Endometrial microvascular endothelial cells (primary cell): ENCODE data around the gene DOCK1. TPM values are rescaled to one million over a fixed set of nuclear protein-coding genes. Genes with fewer than 3 reads are reported as not detected.

Source experiments
- in situ Hi-C: cut with HindIII; loops from 2 replicates; pipeline ENCODE4 v1.10.0; 2017; ENCODE audit warnings: low sequenced_read_pairs, low pct_unique_long_range_greater_than_20kb; ENCODE audit errors: inconsistent ontology term
- total RNA-seq: library from RNA; depleted of rRNA; stranded (reverse); fragments of >200 nt; gene quantifications from one replicate; pipeline ENCODE4 v1.2.3, GENCODE V29; 2015; ENCODE audit errors: inconsistent ontology term

The DOCK1 gene
- total RNA-seq, 1 donor from 2014 or later, result 38.1 TPM

GRCh38 chr10:127044186-127044585 lies 139.0 kb downstream of the DOCK1 start:
- in situ Hi-C loops, result no loop called here

GRCh38 chr10:127046975-127047877 lies 142.0 kb downstream of the DOCK1 start:
- in situ Hi-C loops, result no loop called here

- in situ Hi-C loops, result no loop called here
Measured at GRCh38 chr10:127047878-127048238, 142.6 kb downstream of the DOCK1 start.

DNA sequence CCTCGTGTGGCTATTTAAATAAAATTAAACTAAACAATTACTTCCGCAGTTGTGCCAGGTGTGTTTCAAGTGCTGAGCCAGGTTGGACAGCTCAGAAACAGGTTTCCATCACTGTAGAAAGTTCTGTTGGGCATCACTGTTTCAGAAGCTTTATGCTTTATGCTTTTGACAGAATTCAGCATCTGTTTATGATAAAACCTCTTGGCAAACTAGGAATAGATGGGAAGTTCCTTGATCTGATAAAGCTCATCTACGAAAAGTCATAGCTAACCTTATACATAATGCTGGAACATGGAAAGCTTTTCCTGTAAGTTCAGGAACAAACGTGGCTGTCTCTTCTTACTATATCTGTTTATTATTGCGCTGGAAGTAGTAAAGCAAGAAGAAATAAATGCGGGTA lies 143.4 kb downstream of the DOCK1 start:
- in situ Hi-C loops, result no loop called here

GRCh38 chr10:127052001-127052400 lies 146.8 kb downstream of the DOCK1 start:
- in situ Hi-C loops, result no loop called here

DNA sequence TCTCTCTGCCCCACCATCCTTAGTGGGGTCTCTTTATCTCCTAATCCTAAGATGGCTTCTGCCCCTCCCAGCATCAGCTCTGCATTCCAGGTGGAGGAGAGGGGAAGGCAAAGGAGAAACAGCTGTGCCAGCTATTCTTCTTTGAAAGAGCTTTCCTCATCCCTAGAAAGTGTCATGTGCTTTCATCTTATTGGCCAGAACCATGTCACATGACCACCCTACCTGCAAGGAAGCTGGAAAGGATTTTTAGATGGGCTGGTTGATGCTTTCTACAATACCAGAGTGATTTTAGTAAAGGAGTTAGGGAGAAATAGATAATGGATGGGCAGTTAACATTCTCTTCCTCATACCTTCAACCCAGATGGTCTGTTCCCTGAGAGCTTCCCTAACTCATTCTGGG lies 150.0 kb downstream of the DOCK1 start:
- in situ Hi-C loops, result no loop called here

DNA sequence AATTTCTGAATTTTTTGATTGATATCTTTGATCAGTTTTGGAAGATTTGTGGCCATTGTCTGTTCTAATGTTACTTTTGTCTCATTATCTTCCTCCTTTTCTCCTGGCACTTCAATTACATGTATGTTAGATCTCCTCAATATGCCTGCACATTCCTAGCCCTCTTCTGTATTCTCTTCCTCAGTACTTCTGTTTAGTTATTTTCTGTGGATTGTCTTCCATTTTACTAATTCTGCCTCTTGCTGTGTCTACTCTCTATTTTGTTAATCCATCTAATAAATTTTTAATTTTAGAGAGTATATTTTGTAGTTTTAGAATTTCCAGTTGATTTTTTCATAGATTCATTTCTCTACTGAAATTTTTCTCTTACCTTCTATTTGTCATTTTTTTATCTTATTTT lies 154.1 kb downstream of the DOCK1 start:
- in situ Hi-C loops, result no loop called here

GRCh38 chr10:127063762-127064161 lies 158.5 kb downstream of the DOCK1 start:
- in situ Hi-C loops, result no loop called here

- in situ Hi-C loops, result no loop called here
Measured at GRCh38 chr10:127064474-127064873, 159.2 kb downstream of the DOCK1 start.

- in situ Hi-C loops, result no loop called here
Measured at GRCh38 chr10:127067542-127068194, 162.4 kb downstream of the DOCK1 start.

DNA sequence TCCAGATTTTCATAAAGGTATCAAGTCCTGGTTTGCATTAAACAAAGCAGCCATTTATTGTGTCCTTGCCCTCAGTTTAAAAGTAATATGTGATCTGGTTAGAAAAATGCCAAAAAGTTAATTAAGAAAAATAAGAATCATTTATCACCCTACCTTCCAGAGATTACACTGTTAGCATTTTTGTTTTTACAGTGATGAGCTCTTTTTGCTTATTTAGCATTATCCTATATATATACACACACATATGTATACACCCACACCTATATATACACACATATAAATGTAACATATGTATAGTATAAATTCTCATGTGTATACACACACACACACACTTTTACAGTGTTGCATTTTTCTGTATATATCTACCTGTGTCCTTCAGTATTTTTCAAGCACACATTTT lies 163.3 kb downstream of the DOCK1 start:
- in situ Hi-C loops, result no loop called here

DNA sequence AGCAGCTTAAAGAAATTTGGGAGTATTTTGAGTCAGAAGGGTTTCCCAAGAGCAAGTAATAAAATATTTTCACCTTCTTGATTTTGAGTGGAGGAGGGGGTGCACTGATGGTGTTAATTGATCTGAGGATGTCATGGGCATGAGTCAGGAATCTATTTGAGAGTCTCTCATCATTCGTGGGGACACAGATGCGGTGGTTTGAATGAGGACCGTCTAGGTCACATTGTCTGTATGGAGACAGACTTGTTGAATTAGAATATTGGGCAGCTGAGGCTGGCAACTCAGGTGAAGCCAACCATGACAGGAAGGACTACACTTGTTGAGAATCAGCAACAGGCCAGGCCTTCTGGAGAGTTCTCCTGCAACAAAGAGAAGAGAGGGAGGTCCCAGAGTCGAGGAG lies 164.2 kb downstream of the DOCK1 start:
- in situ Hi-C loops, result no loop called here

GRCh38 chr10:127071126-127071525 lies 165.9 kb downstream of the DOCK1 start:
- in situ Hi-C loops, result no loop called here

DNA sequence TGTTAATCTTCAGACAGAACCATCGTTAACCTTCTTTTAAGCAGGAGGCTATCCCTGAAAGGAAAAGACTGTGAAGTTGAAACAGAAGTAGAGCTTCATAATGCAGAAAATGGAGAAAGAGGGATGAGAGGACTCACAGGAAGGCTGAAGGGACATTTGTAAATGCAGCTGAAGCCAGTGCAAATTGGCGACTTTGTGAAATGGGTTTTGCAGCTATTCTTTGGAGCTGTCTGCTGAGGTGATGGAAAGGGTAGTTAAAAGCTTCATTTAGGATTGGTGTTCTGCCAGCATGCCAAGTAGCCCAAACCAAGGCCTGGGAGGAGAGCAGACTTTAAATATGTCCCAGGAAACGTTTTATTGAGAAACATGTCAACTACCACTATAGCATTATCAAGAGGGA lies 168.4 kb downstream of the DOCK1 start:
- in situ Hi-C loops, result no loop called here

- in situ Hi-C loops, result no loop called here
Measured at GRCh38 chr10:127079392-127079791, 174.2 kb downstream of the DOCK1 start.

DNA sequence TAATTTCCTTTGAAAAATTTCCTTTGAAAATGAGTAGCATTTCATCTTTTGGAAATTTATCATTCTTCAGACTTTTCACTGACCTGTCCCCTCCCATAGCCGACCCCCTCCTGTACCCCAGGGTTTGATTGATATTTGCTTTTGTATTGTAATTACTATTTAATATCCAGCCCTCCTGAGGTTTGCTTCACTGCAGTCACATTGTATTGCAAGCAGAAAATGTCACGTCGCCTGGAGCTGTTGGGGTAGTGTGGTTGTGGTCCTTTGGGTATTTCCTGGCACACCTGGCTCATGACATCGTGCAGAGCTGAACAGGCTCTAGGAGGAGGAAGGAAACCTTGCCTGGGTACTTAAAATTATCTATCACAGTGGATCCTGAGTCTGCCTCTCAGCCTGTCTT lies 175.1 kb downstream of the DOCK1 start:
- in situ Hi-C loops, result no loop called here

- in situ Hi-C loops, result no loop called here
Measured at GRCh38 chr10:127081851-127082345, 176.7 kb downstream of the DOCK1 start.

DNA sequence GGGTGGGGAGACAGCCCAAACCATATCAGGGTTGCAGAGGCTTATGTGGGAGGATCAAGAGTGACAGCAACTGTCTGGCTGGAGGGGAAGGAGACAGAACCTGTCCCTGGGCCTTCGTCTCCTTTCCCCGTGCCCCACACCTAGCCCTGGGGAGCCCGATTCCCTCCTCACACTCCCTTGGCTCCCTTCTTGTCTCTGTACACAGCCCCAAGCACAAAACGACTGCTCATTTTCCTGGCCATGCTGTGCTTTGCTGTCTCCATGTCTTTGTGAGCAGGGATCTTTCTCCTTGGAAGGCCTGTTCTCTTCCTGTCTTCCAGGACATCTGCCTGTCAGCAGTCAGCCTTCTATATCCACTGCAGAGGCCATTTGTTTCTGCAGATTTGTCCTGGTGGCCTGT lies 177.4 kb downstream of the DOCK1 start:
- in situ Hi-C loops, result no loop called here

GRCh38 chr10:127085957-127086356 lies 180.7 kb downstream of the DOCK1 start:
- in situ Hi-C loops, result no loop called here

DNA sequence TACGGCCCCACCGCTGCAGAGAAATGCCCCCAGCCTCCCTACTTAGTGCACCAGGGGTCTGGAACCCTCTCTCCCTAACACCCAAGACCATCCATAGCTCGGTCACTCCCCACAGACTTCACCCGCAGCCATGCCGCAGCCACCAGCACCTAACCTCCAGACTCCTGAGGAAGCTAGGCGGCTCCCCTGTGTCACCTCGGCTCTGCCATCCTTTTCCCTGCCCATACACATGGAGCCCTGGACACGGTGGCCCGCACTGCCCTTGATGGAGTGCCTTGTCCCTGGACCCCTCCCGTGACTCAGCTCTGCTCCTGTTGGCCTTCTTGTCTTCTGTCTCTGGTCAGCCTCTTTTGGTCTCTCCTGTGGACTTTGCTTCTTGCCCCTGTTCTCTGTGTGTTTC lies 183.7 kb downstream of the DOCK1 start:
- in situ Hi-C loops, result no loop called here
